H7 (cell line): ENCODE results near the gene RBM23. TPM values are rescaled to one million over a fixed set of nuclear protein-coding genes. Genes with fewer than 3 reads are reported as not detected.
"Not testable (repeated sequence)": the region's sequence is repeated elsewhere in the genome, so short reads cannot be mapped to it uniquely, and the experiment has no call there.

ENCODE experiments used
- DNase-seq: peaks from one replicate; pipeline ENCODE4 v3.0.0; 2012
- H3K27me3 ChIP-seq: 2 replicates; pipeline ENCODE4 v1.6.0; 2011; ENCODE audit warnings: mild to moderate bottlenecking, low read length; ENCODE audit not compliant: control insufficient read depth, insufficient read depth
- H3K36me3 ChIP-seq: replicated peaks from 2 replicates; pipeline ENCODE4 v1.5.1; 2011; ENCODE audit warnings: low read length; ENCODE audit not compliant: control insufficient read depth, insufficient read depth
- H3K4me3 ChIP-seq: 2 replicates; pipeline ENCODE4 v1.5.1; 2011; ENCODE audit warnings: low read depth, mild to moderate bottlenecking, control low read depth, low read length, moderate library complexity; ENCODE audit not compliant: insufficient read depth
- total RNA-seq: library from RNA; depleted of rRNA; stranded (reverse); fragments of >200 nt; shearing (Covaris generic); gene quantifications from 2 replicates; pipeline ENCODE4 v1.2.3, GENCODE V29; 2014; rRNA removed

Gene RBM23
- total RNA-seq, 1 experiment from 2014 or later, result 45.0 TPM

DNA sequence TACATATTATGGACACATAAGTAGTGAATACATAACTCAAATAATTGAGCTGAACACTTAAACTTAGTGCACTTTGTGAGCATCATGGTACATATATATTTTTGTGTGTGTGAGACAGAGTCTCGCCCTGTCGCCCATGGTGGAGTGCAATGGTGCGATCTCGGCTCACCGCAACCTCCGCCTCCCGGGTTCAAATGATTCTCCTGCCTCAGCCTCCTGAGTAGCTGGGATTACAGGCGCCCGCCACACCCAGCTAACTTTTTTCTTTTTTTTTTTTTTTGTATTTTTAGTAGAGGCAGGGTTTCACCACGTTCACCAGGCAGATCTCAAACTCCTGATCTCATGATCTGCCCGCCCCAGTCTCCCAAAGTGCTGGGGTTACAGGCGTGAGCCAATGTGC, 66.8 kb downstream of the RBM23 start:
- H3K4me3 ChIP-seq, H3K36me3 ChIP-seq, H3K27me3 ChIP-seq, DNase-seq: not testable (repeated sequence)

DNA sequence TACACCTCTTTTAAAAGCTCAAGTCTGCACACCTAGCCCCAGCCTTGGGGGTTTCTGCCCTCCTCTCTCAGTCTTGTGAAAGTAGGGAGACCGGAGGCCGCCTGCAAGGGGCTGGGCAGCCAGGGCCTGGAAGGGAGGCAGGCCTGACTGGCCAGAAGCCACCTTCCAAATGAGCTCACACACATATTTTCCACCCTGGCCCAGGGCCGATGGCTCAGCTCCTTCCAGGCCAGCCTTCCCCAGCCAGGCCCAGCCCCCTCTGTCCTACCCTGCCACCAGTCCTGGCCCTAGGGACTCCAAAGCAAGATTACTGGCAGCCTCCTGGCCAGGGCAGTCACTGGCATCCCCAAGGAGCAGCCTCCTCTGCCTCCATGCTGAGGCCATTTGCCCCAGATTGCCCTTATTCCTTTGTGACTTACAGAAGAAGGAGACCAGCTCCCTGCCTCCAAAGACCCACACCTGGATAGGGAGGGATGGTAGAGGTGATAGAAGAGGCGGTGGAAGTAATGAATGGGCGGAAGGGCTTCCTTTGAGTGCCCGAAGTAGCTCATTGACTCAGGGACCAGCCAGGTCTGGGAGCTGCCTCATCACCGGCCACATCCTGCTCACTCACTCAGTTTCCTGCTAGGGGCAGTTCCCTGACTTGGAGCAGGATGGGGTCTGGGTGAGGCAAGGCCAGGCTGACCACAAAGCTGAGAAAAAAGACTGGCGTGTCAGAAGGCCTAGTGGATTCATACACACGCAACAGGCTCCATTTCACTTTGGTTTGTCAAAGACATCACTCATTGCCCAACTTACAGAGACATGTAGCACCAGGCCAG, 67.8 kb downstream of the RBM23 start:
- peak; percentile 38 for DNase-seq
- no peaks in the 10 kb centered on the region; the same call in 1 of the 2 replicates for H3K36me3 ChIP-seq
- no peaks in the 10 kb centered on the region for H3K27me3 ChIP-seq
- H3K4me3 ChIP-seq, result no peak overlapping the region

- Histone ChIP-seq H3K36me3 (peaks cover 8% of the 10 kb centered on the region), H3K27me3 (no peaks in the 10 kb centered on the region), H3K4me3 (no peak overlapping the region)
- DNase-seq, result peak; percentile 70
Measured at GRCh38 chr14:22849212-22849819, 69.6 kb downstream of the RBM23 start.

GRCh38 chr14:22848351-22849164, 70.4 kb downstream of the RBM23 start:
- peak; percentile 78 for DNase-seq

GRCh38 chr14:22847661-22848341, 71.1 kb downstream of the RBM23 start:
- Histone ChIP-seq H3K36me3 (peaks cover 11% of the 10 kb centered on the region), H3K4me3 (no peak overlapping the region), H3K27me3 (no peaks in the 10 kb centered on the region)
- DNase-seq, result peak; percentile 74

More at GRCh38 chr14:22848351-22849164, 70.4 kb downstream of the RBM23 start:
- H3K36me3 ChIP-seq, result peaks cover 8% of the 10 kb centered on the region
- no peak overlapping the region for H3K4me3 ChIP-seq
- no peaks in the 10 kb centered on the region for H3K27me3 ChIP-seq

GRCh38 chr14:22846811-22847307, 72.1 kb downstream of the RBM23 start:
- peaks cover 17% of the 10 kb centered on the region for H3K36me3 ChIP-seq
- H3K27me3 ChIP-seq, result no peaks in the 10 kb centered on the region
- peak; percentile 45 for DNase-seq
- H3K4me3 ChIP-seq, result no peak overlapping the region

DNA sequence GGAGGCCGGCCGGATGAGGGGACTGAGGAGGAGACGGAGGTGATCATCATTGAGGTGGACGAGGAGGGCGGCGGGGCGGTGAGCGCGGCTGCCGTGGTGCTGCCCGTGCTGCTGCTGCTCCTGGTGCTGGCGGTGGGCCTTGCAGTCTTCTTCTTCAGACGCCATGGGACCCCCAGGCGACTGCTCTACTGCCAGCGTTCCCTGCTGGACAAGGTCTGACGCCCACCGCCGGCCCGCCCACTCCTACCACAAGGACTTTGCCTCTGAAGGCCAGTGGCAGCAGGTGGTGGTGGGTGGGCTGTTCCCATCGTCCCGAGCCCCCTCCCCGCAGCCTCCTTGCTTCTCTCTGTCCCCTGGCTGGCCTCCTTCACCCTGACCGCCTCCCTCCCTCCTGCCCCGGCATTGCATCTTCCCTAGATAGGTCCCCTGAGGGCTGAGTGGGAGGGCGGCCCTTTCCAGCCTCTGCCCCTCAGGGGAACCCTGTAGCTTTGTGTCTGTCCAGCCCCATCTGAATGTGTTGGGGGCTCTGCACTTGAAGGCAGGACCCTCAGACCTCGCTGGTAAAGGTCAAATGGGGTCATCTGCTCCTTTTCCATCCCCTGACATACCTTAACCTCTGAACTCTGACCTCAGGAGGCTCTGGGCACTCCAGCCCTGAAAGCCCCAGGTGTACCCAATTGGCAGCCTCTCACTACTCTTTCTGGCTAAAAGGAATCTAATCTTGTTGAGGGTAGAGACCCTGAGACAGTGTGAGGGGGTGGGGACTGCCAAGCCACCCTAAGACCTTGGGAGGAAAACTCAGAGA, 72.9 kb downstream of the RBM23 start:
- H3K27me3 ChIP-seq, result no peaks in the 10 kb centered on the region
- peaks cover 21% of the 10 kb centered on the region for H3K36me3 ChIP-seq
- DNase-seq, result no peak
- no peak overlapping the region for H3K4me3 ChIP-seq

- no peaks in the 10 kb centered on the region for H3K27me3 ChIP-seq
- no peak for DNase-seq
- H3K4me3 ChIP-seq, result no peak overlapping the region
- peaks cover 21% of the 10 kb centered on the region for H3K36me3 ChIP-seq
Measured at GRCh38 chr14:22845103-22845394, 73.9 kb downstream of the RBM23 start.

- peaks cover 21% of the 10 kb centered on the region for H3K36me3 ChIP-seq
Measured at GRCh38 chr14:22844221-22845102, 74.5 kb downstream of the RBM23 start.

More at GRCh38 chr14:22844221-22845102, 74.5 kb downstream of the RBM23 start:
- no peak for DNase-seq
- no peaks in the 10 kb centered on the region for H3K27me3 ChIP-seq
- no peak overlapping the region for H3K4me3 ChIP-seq

Other genes with a start within 250 kb of the RBM23 start
- 192 and 227 TPM in 2 replicates for gene OXA1L, start 152.5 kb downstream of the RBM23 start, total RNA-seq
- gene SLC7A7, start 103.7 kb downstream of the RBM23 start, total RNA-seq, result 5.7 and 8.3 TPM in 2 replicates
- gene MRPL52, start 89.3 kb downstream of the RBM23 start, total RNA-seq, result 80.8 and 86.6 TPM in 2 replicates
- 54.6 and 79.8 TPM in 2 replicates for gene MMP14, start 82.6 kb downstream of the RBM23 start, total RNA-seq
- gene LRP10, start 47.4 kb downstream of the RBM23 start, total RNA-seq, result 9.5 and 19.3 TPM in 2 replicates
- gene REM2, start 35.9 kb downstream of the RBM23 start, total RNA-seq, result 0.33 and 0.73 TPM in 2 replicates
- 86.7 and 114 TPM in 2 replicates for gene PRMT5, start 10.2 kb upstream of the RBM23 start, total RNA-seq
- gene HAUS4, start 37.9 kb upstream of the RBM23 start, total RNA-seq, result 96.5 and 104 TPM in 2 replicates
- 27.0 and 27.5 TPM in 2 replicates for gene AJUBA, start 63.4 kb upstream of the RBM23 start, total RNA-seq
- gene C14orf93, start 91.0 kb upstream of the RBM23 start, total RNA-seq, result 13.2 and 16.9 TPM in 2 replicates
- 262 and 328 TPM in 2 replicates for gene PSMB5, start 115.8 kb upstream of the RBM23 start, total RNA-seq
- not detected in 2 replicates for gene PSMB11, start 123.1 kb upstream of the RBM23 start, total RNA-seq
- 9.7 and 12.3 TPM in 2 replicates for gene CDH24, start 138.4 kb upstream of the RBM23 start, total RNA-seq
- 83.4 and 89.5 TPM in 2 replicates for gene ACIN1, start 176.0 kb upstream of the RBM23 start, total RNA-seq
- gene C14orf119, start 176.4 kb upstream of the RBM23 start, total RNA-seq, result 73.7 and 97.8 TPM in 2 replicates
- gene CIROP, start 185.8 kb upstream of the RBM23 start, total RNA-seq, result 0.42 TPM in 1 of 2 replicates, not detected in the other
- 0.44 TPM in 1 of 2 replicates, not detected in the other for gene CEBPE, start 200.1 kb upstream of the RBM23 start, total RNA-seq